Parathyroid adenoma (tissue), 2 donors: ENCODE data around the gene ABCC4.

Experiments
- H2AFZ ChIP-seq: fragments of 300-600 bp; sonication (generic); one replicate; pipeline ENCODE4 v1.7.0; 2017; ENCODE audit warnings: antibody characterized with exemption, mild to moderate bottlenecking
- H3K27ac ChIP-seq: fragments of 300-600 bp; sonication (generic); one replicate; pipeline ENCODE4 v1.7.0; 2017
- H3K27me3 ChIP-seq: fragments of 300-600 bp; sonication (generic); one replicate; pipeline ENCODE4 v1.7.0; 2017; ENCODE audit warnings: low read length; ENCODE audit not compliant: control insufficient read depth, insufficient read depth
- H3K36me3 ChIP-seq: fragments of 300-600 bp; sonication (generic); one replicate; pipeline ENCODE4 v1.7.0; 2017; ENCODE audit warnings: low read length; ENCODE audit not compliant: control insufficient read depth, insufficient read depth
- H3K4me1 ChIP-seq: fragments of 300-600 bp; sonication (generic); one replicate; pipeline ENCODE4 v1.7.0; 2017; ENCODE audit warnings: control low read depth
- H3K4me2 ChIP-seq: fragments of 300-600 bp; sonication (generic); one replicate; pipeline ENCODE4 v1.7.0; 2017; ENCODE audit warnings: low read length
- H3K4me3 ChIP-seq: fragments of 300-600 bp; sonication (generic); one replicate; pipeline ENCODE4 v1.7.0; 2017; ENCODE audit warnings: low read depth, low read length
- H3K79me2 ChIP-seq: fragments of 300-600 bp; sonication (generic); one replicate; pipeline ENCODE4 v1.7.0; 2017; ENCODE audit warnings: control low read depth
- H3K9ac ChIP-seq: fragments of 300-600 bp; sonication (generic); one replicate; pipeline ENCODE4 v1.7.0; 2017; ENCODE audit warnings: mild to moderate bottlenecking
- H3K9me3 ChIP-seq: fragments of 300-600 bp; sonication (generic); one replicate; pipeline ENCODE4 v1.7.0; 2017; ENCODE audit warnings: low read length; ENCODE audit not compliant: control insufficient read depth
- TF ChIP-seq, protein P1 (sequence below): fragments of 300-600 bp; sonication (generic); IDR thresholded peaks from one replicate; pipeline ENCODE4 v1.7.0; 2017; ENCODE audit warnings: antibody characterized with exemption, mild to moderate bottlenecking
- donor health status: primary hyperparathyroidism.

The ABCC4 gene

GRCh38 chr13:95222733-95223018 is 78.6 kb downstream of the ABCC4 start:
- Histone ChIP-seq H3K36me3 (no peaks in the 10 kb centered on the region), H3K4me2 (no peak overlapping the region), H3K27me3 (no peaks in the 10 kb centered on the region), H3K9ac (no peak overlapping the region), H3K4me3 (no peak overlapping the region), H2AFZ (no peak overlapping the region), H3K9me3 (no peaks in the 10 kb centered on the region), H3K79me2 (peaks cover 3% of the 10 kb centered on the region), H3K27ac (no peak overlapping the region), H3K4me1 (peaks cover 7% of the 10 kb centered on the region)
- TF ChIP-seq, protein P1, sequence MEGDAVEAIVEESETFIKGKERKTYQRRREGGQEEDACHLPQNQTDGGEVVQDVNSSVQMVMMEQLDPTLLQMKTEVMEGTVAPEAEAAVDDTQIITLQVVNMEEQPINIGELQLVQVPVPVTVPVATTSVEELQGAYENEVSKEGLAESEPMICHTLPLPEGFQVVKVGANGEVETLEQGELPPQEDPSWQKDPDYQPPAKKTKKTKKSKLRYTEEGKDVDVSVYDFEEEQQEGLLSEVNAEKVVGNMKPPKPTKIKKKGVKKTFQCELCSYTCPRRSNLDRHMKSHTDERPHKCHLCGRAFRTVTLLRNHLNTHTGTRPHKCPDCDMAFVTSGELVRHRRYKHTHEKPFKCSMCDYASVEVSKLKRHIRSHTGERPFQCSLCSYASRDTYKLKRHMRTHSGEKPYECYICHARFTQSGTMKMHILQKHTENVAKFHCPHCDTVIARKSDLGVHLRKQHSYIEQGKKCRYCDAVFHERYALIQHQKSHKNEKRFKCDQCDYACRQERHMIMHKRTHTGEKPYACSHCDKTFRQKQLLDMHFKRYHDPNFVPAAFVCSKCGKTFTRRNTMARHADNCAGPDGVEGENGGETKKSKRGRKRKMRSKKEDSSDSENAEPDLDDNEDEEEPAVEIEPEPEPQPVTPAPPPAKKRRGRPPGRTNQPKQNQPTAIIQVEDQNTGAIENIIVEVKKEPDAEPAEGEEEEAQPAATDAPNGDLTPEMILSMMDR: no peak

DNA sequence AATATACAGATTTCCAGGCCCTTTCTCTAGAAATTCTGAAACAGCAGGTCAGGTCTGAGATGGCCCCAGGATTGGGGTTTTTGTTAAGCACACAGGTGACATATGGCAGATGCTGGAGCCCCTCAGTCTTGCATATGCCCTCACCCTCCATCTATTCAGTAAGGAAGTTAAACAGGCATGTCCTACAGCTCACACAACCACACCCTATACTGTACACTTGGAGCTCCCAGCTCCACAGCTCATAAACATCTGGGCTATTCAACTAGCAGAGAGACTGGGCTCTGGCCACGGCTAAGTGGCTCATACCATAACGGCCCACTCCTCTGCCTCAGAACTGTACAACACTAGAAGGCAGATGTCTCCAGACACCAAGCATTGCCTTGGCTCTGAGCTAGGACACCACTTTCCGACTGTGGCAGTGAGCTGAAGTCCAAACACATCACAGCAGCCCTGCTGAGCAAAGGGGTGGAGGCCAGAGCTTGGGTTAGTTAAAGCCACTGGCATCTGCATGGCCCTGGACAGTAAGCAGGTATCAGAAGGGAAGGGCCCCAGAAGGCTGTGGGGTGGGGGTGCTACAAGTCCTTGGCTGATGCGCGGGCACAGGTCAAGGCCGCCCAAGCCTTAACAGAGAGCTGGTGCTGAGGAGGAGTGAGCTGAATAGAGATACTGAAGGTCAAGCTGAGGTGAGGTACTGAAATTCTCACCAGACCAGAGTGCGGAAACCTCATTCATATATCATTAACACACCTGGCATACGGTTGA is 79.1 kb downstream of the ABCC4 start:
- Histone ChIP-seq H3K79me2 (peaks cover 6% of the 10 kb centered on the region), H3K27me3 (no peaks in the 10 kb centered on the region), H3K4me3 (no peak overlapping the region), H3K27ac (no peak overlapping the region), H3K4me1 (peaks cover 7% of the 10 kb centered on the region), H3K36me3 (no peaks in the 10 kb centered on the region), H3K9me3 (no peaks in the 10 kb centered on the region), H2AFZ (no peak overlapping the region), H3K4me2 (no peak overlapping the region), H3K9ac (no peak overlapping the region)
- TF ChIP-seq, protein P1: no peak

DNA sequence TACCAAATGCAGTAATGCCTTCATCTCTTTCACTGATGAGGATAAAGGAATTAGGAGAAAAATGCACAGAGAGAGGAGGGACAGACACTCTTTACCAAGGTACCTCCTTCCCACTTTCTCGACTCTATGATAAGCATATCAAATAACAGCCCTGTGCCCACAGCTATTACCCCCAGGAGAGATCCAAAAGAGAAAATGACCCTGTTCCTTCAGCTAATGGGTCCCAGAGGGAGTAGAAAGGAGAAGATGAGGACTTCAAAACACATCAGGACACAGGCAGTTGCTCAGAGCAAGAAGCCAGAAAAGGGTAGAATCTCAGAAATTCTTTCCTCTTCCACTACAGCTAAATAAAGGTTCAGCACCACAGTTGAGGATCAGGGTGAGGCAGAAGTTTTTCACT is 80.6 kb downstream of the ABCC4 start:
- no peaks in the 10 kb centered on the region for H3K9me3 ChIP-seq
- no peak overlapping the region for H3K4me3 ChIP-seq
- no peaks in the 10 kb centered on the region for H3K36me3 ChIP-seq
- H3K27me3 ChIP-seq: no peaks in the 10 kb centered on the region
- H2AFZ ChIP-seq: no peak overlapping the region
- TF ChIP-seq, protein P1: no peak
- H3K4me2 ChIP-seq: no peak overlapping the region
- H3K4me1 ChIP-seq: peaks cover 3% of the 10 kb centered on the region
- no peak overlapping the region for H3K27ac ChIP-seq
- H3K9ac ChIP-seq: no peak overlapping the region
- peaks cover 6% of the 10 kb centered on the region for H3K79me2 ChIP-seq

GRCh38 chr13:95217920-95218830 is 83.1 kb downstream of the ABCC4 start:
- TF ChIP-seq, protein P1: no peak
- Histone ChIP-seq H2AFZ (no peak overlapping the region), H3K4me3 (no peak overlapping the region), H3K79me2 (peaks cover 6% of the 10 kb centered on the region), H3K9ac (no peak overlapping the region), H3K4me1 (peaks cover 11% of the 10 kb centered on the region), H3K9me3 (no peaks in the 10 kb centered on the region), H3K4me2 (no peak overlapping the region), H3K27me3 (no peaks in the 10 kb centered on the region), H3K27ac (no peak overlapping the region), H3K36me3 (no peaks in the 10 kb centered on the region)
